DMS53 treated with DMSO at 0.1 percent for 48 hours (cell line): ENCODE results near the gene ZC3H12C.
"Not testable (repeated sequence)": the region's sequence is repeated elsewhere in the genome, so short reads cannot be mapped to it uniquely, and the experiment has no call there.

Experiments
- DNase-seq: peaks from one replicate; lab custom pipeline; 2025; ENCODE audit not compliant: unreplicated experiment; lab: John Stamatoyannopoulos, UW

Gene ZC3H12C

GRCh38 chr11:110176366-110177085 lies 83.3 kb downstream of the ZC3H12C start:
- no peak for DNase-seq

GRCh38 chr11:110177086-110177456 lies 83.9 kb downstream of the ZC3H12C start:
- no peak for DNase-seq

GRCh38 chr11:110179064-110179463 lies 85.9 kb downstream of the ZC3H12C start:
- DNase-seq: no peak

GRCh38 chr11:110182886-110183285 lies 89.7 kb downstream of the ZC3H12C start:
- no peak for DNase-seq

GRCh38 chr11:110184456-110184855 lies 91.3 kb downstream of the ZC3H12C start:
- no peak for DNase-seq

GRCh38 chr11:110185121-110185591 lies 92.0 kb downstream of the ZC3H12C start:
- DNase-seq: no peak

GRCh38 chr11:110185599-110185998 lies 92.4 kb downstream of the ZC3H12C start:
- no peak for DNase-seq

- DNase-seq: no peak
Measured at GRCh38 chr11:110186456-110186855, 93.3 kb downstream of the ZC3H12C start.

GRCh38 chr11:110186867-110187266 lies 93.7 kb downstream of the ZC3H12C start:
- DNase-seq: no peak

- no peak for DNase-seq
Measured at GRCh38 chr11:110187731-110188130, 94.5 kb downstream of the ZC3H12C start.

GRCh38 chr11:110190885-110191284 lies 97.7 kb downstream of the ZC3H12C start:
- DNase-seq: no peak

- DNase-seq: not testable (repeated sequence)
Measured at GRCh38 chr11:110192604-110193282, 99.6 kb downstream of the ZC3H12C start.

GRCh38 chr11:110194211-110194766 lies 101.1 kb downstream of the ZC3H12C start:
- DNase-seq: not testable (repeated sequence)

GRCh38 chr11:110196241-110196754 lies 103.1 kb downstream of the ZC3H12C start:
- no peak for DNase-seq

- no peak for DNase-seq
Measured at GRCh38 chr11:110196884-110197420, 103.8 kb downstream of the ZC3H12C start.

GRCh38 chr11:110198031-110198729 lies 105.0 kb downstream of the ZC3H12C start:
- DNase-seq: no peak

- no peak for DNase-seq
Measured at GRCh38 chr11:110199184-110199981, 106.2 kb downstream of the ZC3H12C start.

GRCh38 chr11:110200241-110200640 lies 107.0 kb downstream of the ZC3H12C start:
- no peak for DNase-seq

GRCh38 chr11:110200836-110201235 lies 107.6 kb downstream of the ZC3H12C start:
- no peak for DNase-seq

GRCh38 chr11:110207123-110207522 lies 113.9 kb downstream of the ZC3H12C start:
- no peak for DNase-seq
